T-helper 2 cell (primary cell): Measurements from ENCODE around the gene EGFL7.

Experiments used
- DNase-seq, 5 experiments: peaks; one replicate each; pipeline versions ENCODE4 v3.0.0 to v3.0.0-alpha.2; 2012 to 2022

The EGFL7 gene

GRCh38 chr9:136721339-136722092 lies 58.8 kb downstream of the EGFL7 start:
- DNase-seq, result no peak
